ENCODE measurements around the gene MVB12B.

GRCh38 chr9:126304207-126304970 is 22.2 kb upstream of the MVB12B start:
- no peak for TF ChIP-seq CTCF (IDR thresholded peaks at IDR 0.05)
- no peak for TF ChIP-seq POLR2A (IDR thresholded peaks at IDR 0.05)

Data from testis (tissue), 2 donors.